HG03135 (cell line): ENCODE results near the gene C4orf50.

Experiments
- ATAC-seq: cut with Tn5 transposase; IDR thresholded peaks from one replicate; pipeline ENCODE4 v1.9.1; 2021; ENCODE audit warnings: mild to moderate bottlenecking, moderate library complexity; ENCODE audit not compliant: unreplicated experiment

Gene C4orf50

GRCh38 chr4:6018331-6018730 lies at the start of gene C4orf50:
Gene C4orf50 (minus strand): TSS chr4:6018431.
- no peak for ATAC-seq

- ATAC-seq = no peak
These were observed 47.8 kb upstream of the C4orf50 start for GRCh38 chr4:6065934-6066590.

- ATAC-seq = no peak
These were observed 46.9 kb upstream of the C4orf50 start for GRCh38 chr4:6065166-6065565.

GRCh38 chr4:6064383-6064782 lies 46.2 kb upstream of the C4orf50 start:
- no peak for ATAC-seq

GRCh38 chr4:6063684-6064083 lies 45.5 kb upstream of the C4orf50 start:
- ATAC-seq = no peak

GRCh38 chr4:6062133-6062532 lies 43.9 kb upstream of the C4orf50 start:
- ATAC-seq = no peak

- ATAC-seq = no peak
These were observed 41.2 kb upstream of the C4orf50 start for GRCh38 chr4:6059375-6059805.

- no peak for ATAC-seq
These were observed 40.5 kb upstream of the C4orf50 start for GRCh38 chr4:6058531-6059374.

- ATAC-seq = no peak
These were observed 38.9 kb upstream of the C4orf50 start for GRCh38 chr4:6056976-6057766.

- ATAC-seq = no peak
These were observed 37.2 kb upstream of the C4orf50 start for GRCh38 chr4:6055436-6055835.

GRCh38 chr4:6055030-6055429 lies 36.8 kb upstream of the C4orf50 start:
- no peak for ATAC-seq

GRCh38 chr4:6054162-6054922 lies 36.1 kb upstream of the C4orf50 start:
- ATAC-seq = no peak

- no peak for ATAC-seq
These were observed 34.4 kb upstream of the C4orf50 start for GRCh38 chr4:6052679-6053078.

GRCh38 chr4:6050551-6050950 lies 32.3 kb upstream of the C4orf50 start:
- no peak for ATAC-seq

- no peak for ATAC-seq
These were observed 31.8 kb upstream of the C4orf50 start for GRCh38 chr4:6049985-6050384.

GRCh38 chr4:6049278-6049677 lies 31.0 kb upstream of the C4orf50 start:
- ATAC-seq = no peak

- no peak for ATAC-seq
These were observed 30.3 kb upstream of the C4orf50 start for GRCh38 chr4:6048537-6048936.

- no peak for ATAC-seq
These were observed 29.0 kb upstream of the C4orf50 start for GRCh38 chr4:6047130-6047673.

GRCh38 chr4:6046526-6047129 lies 28.4 kb upstream of the C4orf50 start:
- ATAC-seq = no peak

- no peak for ATAC-seq
These were observed 26.6 kb upstream of the C4orf50 start for GRCh38 chr4:6044805-6045204.
